RCC 7860 (cell line): ENCODE data around the gene CCNH.

Source experiments
- DNase-seq: peaks from one replicate; pipeline ENCODE4 v3.0.0-alpha.2; 2015; ENCODE audit warnings: low spot score
- FAIRE-seq: peaks from 2 replicates; lab custom pipeline; 2012; peaks lifted over from hg19 to GRCh38; lab: Jason Lieb, UNC

The CCNH gene

DNA sequence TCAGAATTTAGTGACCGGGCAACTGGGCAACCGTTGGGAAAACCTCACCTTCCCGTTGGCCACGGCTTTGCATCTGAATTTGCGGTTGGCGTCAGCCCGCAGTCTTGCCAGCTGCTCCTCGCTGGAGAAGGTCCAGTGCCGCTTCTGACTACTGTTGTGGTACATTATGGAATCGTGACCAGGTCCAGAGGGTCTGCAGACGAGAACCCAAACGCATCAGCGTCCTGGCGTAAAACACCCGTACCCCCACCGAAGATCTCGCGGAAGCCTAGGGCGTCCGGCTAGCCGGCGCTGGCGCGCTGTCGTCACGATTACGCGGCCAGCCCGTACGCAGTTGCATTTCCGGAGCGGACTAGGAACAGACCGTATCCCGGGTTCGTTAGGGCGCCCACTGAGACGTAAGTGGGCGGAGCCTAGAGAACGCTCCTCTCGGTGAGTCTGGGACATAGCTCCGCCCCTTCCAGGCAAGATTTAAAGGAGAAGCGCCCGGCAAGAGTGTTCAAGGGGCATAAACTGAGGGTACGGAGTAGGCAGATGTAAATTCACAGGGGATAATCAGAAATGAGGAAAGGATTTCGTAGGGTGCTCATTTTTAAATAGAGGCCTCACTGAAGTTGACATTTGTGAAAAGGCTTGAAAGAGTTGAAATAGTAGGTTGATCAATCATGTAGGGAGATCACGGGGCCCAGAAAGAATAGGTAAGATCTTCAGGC, at the start of gene CCNH:
Gene CCNH (minus strand): TSS at position 301 of the 713 bp plus-strand sequence. CDS start 136 bp downstream, at position 165.
- DNase-seq (peak; percentile 86), FAIRE-seq (peak; percentile 82)

- DNase-seq = no peak
- no peak for FAIRE-seq
Measured at GRCh38 chr5:87457706-87458105, 45.0 kb upstream of the CCNH start.

DNA sequence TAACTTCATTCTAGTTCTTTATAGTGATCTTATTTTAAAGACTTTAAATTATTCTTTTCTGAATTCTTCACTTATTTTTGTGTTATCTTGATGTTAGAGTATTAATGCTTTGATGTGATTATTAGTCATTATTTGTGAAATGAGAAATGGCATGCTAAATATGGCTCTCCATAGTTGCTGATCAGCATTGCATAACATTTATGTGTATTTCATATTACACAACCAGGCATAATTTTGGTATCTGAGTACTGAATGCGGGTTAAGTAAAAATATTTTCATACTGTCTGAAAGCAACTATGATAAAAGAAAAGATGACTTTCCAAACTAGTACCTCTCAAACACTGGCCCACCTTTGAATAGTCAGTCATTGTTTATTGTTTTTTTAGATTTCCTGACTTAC, 41.1 kb upstream of the CCNH start:
- DNase-seq = no peak
- FAIRE-seq = no peak

DNA sequence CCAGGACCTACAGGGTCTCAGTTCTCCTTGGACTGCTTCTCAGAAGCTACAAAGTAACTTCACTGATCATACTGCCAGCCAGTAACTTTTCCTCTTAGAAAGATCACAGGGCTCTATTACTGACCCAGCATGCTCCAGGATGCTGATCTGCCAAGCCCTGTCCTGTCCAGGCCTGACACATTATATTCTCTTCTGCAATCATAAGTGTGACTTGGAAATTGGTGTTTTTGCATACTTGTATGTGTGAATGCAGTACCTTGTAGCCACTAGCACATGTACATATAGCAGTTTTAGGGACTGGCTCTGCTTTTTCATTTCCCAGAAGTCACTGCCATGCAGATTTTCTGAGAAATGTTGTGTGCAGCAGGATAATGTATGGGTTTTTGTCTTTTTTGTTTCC, 40.1 kb upstream of the CCNH start:
- no peak for FAIRE-seq
- DNase-seq = no peak

GRCh38 chr5:87442419-87442818, 29.7 kb upstream of the CCNH start:
- no peak for FAIRE-seq

GRCh38 chr5:87438231-87438630, 25.5 kb upstream of the CCNH start:
- FAIRE-seq = no peak
- no peak for DNase-seq

More at GRCh38 chr5:87442419-87442818, 29.7 kb upstream of the CCNH start:
- no peak for DNase-seq

- no peak for FAIRE-seq
- DNase-seq = no peak
Measured at GRCh38 chr5:87437724-87438123, 25.0 kb upstream of the CCNH start.

GRCh38 chr5:87435144-87435694, 22.5 kb upstream of the CCNH start:
- no peak for FAIRE-seq

DNA sequence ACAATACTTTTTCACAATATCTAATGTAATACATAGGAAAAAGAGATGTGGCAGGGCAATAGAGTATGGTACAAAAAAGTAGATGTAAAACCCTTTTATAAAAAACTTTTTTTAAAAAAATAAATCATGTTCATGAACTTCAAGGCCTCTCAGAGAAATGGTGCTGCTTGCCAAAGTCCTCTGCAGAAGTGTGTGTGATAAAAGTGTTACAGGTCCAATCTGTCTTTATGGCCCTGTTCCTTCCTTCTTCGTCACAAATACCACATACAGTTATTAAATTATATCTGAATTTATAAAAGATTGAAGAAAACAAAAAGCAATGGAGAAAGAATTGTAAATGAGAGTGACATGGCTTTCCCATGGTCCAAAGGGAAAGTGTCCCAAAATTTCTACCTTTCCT, 21.7 kb upstream of the CCNH start:
- DNase-seq (no peak), FAIRE-seq (no peak)

More at GRCh38 chr5:87435144-87435694, 22.5 kb upstream of the CCNH start:
- DNase-seq = no peak

- DNase-seq (no peak), FAIRE-seq (no peak)
Measured at GRCh38 chr5:87433945-87434344, 21.2 kb upstream of the CCNH start.

GRCh38 chr5:87432460-87432859, 19.7 kb upstream of the CCNH start:
- DNase-seq (no peak), FAIRE-seq (no peak)

GRCh38 chr5:87430863-87431457, 18.2 kb upstream of the CCNH start:
- DNase-seq = no peak
- FAIRE-seq = no peak

GRCh38 chr5:87423755-87424154, 11.0 kb upstream of the CCNH start:
- FAIRE-seq = no peak
- DNase-seq = no peak

DNA sequence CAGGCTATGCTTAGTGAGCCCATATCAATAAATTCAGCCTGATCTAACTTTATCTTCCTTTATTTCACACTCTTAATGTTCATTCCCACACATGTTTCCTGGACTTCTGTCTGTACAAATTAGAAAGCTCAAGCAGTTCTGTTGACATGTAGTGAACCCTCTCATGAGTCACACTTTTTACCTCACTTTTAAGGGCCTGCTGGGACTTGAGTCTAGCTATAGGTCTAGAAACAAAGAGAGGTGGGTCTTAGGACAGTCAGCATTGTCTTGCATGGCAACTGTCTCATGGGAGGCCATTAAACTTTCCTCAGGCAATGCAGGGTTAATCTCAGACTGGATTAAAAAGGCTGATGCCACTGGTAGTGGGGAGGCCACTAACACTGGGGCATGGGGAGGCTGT, 8.6 kb upstream of the CCNH start:
- FAIRE-seq (no peak), DNase-seq (no peak)

- DNase-seq (no peak), FAIRE-seq (no peak)
Measured at GRCh38 chr5:87418506-87418905, 5.8 kb upstream of the CCNH start.

DNA sequence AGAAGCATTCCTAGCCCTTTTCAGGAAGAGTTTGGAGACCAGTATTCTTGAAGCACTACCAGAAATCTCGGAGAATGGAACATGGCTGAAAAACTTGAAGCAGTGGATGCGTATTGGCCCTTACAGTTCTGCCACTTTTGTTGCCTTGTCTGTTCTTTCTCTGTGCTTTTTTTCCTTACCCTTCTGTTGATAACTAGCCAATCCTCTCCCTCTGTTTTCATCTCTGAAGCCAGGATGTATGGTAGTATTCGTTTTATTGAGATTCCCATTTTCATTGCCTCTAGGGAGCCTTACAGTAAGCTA, 564 bp upstream of the CCNH start:
- DNase-seq (no peak), FAIRE-seq (no peak)

DNA sequence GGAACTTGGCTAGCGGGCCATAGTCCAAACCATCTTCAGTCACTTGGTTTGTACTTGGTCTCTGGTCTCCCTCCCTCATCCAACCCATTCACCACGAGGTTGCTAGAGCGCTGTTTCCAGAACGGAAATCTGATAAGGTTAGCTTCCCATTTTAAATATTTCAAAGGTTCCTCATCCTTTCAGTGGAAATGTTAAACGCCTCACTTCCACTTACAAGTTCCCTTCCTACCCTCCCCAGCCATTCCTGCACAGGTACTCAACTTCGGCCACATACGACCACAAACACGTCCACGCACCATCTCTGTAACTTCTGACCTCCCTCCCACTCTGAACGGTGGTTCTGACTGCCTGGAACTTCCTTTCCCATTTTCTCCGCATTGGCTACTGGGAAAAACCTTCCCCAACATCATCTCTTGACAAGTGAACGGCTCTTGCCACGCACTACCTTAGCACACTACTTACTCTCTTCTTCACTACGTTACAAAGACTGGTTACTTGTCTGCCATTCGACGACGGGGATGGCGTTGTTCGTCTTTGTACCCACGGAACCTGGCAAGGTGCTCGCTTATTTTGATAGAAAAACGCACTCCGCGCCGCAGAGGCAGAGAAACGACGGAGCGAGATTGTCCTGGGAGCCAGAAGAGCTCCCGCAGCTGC, 629 bp downstream of the CCNH start:
- DNase-seq (peak; percentile 38), FAIRE-seq (no peak)

DNA sequence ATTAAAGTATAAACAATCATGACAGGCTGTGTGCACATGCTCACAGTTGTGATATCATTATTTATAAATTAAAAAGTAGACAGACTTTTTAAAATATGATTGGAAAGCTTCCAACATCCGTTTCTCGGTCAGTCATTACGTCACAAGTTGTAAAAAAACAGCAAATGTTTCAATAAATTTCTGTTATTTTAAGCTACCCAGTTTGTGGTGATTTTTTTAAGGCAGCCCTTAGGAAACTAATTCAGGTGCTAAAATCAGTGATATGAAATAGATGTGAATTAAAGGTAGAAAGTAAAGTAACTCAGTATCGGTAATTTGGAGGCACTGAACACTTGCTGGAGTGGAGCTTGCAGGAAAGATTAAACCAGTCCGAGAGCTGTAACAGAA, 1.2 kb downstream of the CCNH start:
- DNase-seq = no peak
- FAIRE-seq = no peak

DNA sequence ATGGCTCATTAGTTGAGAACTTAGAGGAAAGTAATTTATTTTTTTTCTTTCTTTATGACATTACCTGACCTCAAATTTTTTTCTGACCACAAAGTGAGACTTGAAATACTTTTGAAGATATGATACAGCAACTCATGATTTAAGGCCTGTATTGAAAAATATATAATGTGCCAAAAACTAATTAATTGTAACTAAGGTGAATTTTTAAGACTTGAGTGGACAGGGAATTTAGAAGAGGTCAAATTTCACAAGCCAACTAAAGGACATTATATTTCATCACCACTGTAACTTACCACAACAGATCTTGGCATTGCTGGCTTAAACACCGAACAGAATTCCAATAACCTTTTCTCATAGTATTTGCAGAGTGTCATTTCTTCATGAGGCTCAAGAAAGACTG, 1.8 kb downstream of the CCNH start:
- FAIRE-seq = peak; percentile 65
- peak; percentile 35 for DNase-seq

- FAIRE-seq = no peak
- no peak for DNase-seq
Measured at GRCh38 chr5:87408204-87408603, 4.5 kb downstream of the CCNH start.

DNA sequence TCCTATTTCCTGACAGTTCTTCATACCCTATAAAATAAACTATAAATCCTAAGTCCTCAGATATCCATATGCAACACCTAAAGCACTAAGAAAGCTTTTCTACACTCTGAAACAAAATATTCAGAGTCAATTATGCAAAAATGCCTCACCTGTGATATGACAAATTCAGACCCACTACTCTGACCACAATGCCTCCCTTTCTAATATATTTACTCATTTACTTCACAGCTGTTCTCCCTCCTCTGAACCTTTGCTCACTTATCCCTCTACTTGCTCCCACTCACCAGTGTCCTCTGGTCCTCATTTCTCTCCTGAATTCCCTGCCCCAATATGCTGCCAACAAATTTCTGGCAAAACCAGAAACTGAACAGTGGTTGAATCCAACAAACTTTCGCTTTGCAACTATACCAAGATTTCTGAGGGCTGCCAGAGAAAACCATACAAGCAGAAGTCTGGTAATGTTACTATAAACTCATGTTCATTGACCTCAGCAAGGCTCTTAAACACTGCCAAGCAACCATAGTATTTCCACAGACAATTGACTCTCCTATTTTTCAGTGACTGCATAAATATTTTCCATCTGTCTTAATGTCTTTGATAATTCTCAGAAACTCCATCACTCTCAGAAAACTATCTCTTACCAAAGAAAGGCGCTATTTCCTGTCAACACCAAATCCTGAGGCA, 7.1 kb downstream of the CCNH start:
- FAIRE-seq (no peak), DNase-seq (no peak)
